Measurements from ENCODE around the gene TTC16. TPM values are rescaled to one million over a fixed set of nuclear protein-coding genes. Genes with fewer than 3 reads are reported as not detected.

The TTC16 gene
- total and polyA plus RNA-seq, 2 donors (not counting 1 experiment from before 2014, with no cell fraction given), result under 0.01 TPM; not detected in 1

DNA sequence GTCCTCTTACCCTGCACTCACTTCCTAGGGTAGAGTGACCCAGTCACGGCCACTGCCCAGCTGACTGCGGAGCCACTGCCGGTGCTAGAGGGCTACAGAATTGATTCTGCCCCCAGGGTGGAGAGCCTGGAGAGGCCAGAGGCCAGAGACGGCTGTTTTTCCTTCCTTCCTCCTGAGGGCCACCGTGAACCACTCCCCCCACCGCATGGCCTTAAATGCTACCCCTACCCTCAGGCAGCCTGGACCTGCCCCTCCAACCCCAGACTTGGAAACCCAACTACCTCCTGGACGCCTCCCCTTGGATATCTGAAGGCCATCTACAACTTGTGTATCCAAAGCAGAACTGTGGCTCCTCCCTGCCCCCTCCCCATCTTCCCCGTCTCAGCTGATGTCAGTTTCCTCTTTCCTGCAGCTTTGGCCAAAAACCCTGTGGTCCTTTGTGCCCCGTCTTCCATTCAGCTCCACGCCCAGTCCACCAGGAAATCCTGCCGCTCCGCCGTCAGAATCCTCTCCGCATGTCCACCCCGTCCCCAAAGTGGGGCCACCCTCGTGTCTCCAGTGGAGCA is 46.3 kb downstream of the TTC16 start:
- TF ChIP-seq, protein P1, sequence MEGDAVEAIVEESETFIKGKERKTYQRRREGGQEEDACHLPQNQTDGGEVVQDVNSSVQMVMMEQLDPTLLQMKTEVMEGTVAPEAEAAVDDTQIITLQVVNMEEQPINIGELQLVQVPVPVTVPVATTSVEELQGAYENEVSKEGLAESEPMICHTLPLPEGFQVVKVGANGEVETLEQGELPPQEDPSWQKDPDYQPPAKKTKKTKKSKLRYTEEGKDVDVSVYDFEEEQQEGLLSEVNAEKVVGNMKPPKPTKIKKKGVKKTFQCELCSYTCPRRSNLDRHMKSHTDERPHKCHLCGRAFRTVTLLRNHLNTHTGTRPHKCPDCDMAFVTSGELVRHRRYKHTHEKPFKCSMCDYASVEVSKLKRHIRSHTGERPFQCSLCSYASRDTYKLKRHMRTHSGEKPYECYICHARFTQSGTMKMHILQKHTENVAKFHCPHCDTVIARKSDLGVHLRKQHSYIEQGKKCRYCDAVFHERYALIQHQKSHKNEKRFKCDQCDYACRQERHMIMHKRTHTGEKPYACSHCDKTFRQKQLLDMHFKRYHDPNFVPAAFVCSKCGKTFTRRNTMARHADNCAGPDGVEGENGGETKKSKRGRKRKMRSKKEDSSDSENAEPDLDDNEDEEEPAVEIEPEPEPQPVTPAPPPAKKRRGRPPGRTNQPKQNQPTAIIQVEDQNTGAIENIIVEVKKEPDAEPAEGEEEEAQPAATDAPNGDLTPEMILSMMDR (conservative IDR thresholded peaks at IDR 0.05 in 1 of 2, IDR thresholded peaks at IDR 0.05 in 1 of 2; ENCODE audit: low read depth in 1 of 2, low read length in 2 of 2), result no peak
- TF ChIP-seq EZH2 (IDR thresholded peaks at IDR 0.05; ENCODE audit: low read length, missing control alignments), result no peak
- Histone ChIP-seq H4K20me1 (ENCODE audit: control insufficient read depth, extremely low read depth, insufficient read depth, low read length) (no peaks in the 10 kb centered on the region), H3K4me2 (ENCODE audit: extremely low read depth, insufficient read depth, low read length) (no peak overlapping the region)

DNA sequence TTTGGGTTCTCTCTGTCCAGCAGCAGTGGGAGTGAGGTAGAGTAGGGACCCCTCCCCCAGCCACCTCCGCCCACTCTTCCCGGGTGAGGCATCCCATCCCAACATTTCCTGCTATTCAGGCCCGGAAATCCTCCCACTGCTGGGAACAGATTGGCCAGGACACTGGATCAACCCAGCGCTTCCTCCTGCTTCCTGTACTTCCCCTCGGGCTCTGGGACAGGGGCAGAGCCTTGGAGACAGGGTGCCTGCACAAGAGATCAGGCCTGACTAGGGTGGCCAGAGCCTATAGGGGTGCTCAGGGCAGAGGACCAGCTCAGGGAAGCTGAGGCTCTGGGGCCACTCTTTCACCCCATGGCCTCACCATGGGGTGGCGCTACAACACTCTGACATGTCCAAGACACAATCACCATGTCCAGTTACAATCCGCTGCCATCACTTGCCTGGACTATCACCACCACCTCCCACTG is 48.1 kb downstream of the TTC16 start:
- TF ChIP-seq, protein P1 (conservative IDR thresholded peaks at IDR 0.05 in 1 of 2, IDR thresholded peaks at IDR 0.05 in 1 of 2; ENCODE audit: low read depth in 1 of 2, low read length in 2 of 2), result peak; percentile 3 to 21
- no peak for TF ChIP-seq EZH2 (IDR thresholded peaks at IDR 0.05; ENCODE audit: low read length, missing control alignments)
- H3K27me3 ChIP-seq (ENCODE audit: control insufficient read depth, insufficient read depth, low read length), result peaks cover 10% of the 10 kb centered on the region
- no peak overlapping the region for H3K4me3 ChIP-seq (replicated peaks in 1 of 4; ENCODE audit: control extremely low read depth in 1 of 4, insufficient read depth in 1 of 4, low read depth in 3 of 4, low read length in 4 of 4)
- no peak overlapping the region for H3K27ac ChIP-seq (ENCODE audit: insufficient read depth, low read length)
- no peaks in the 10 kb centered on the region for H3K9me3 ChIP-seq (ENCODE audit: control insufficient read depth, insufficient read depth, low read depth, low read length)
- H3K4me2 ChIP-seq (ENCODE audit: extremely low read depth, insufficient read depth, low read length), result no peak overlapping the region
- no peaks in the 10 kb centered on the region for H4K20me1 ChIP-seq (ENCODE audit: control insufficient read depth, extremely low read depth, insufficient read depth, low read length)
- H3K4me1 ChIP-seq (ENCODE audit: control insufficient read depth, extremely low read depth, insufficient read depth, low read length), result peaks cover 9% of the 10 kb centered on the region
- no peaks in the 10 kb centered on the region for H3K36me3 ChIP-seq (ENCODE audit: control insufficient read depth, insufficient read depth, low read length)
- H3K79me2 ChIP-seq (ENCODE audit: control insufficient read depth, insufficient read depth, low read length), result no peaks in the 10 kb centered on the region
- H2AFZ ChIP-seq (ENCODE audit: low read length), result no peak overlapping the region
- no peak overlapping the region for H3K9ac ChIP-seq (ENCODE audit: insufficient read depth, low read length)
- no peak for DNase-seq (ENCODE audit: low read depth in 2 of 2)

More for the DNA sequence above, 46.3 kb downstream of the TTC16 start:
- Histone ChIP-seq H3K79me2 (ENCODE audit: control insufficient read depth, insufficient read depth, low read length) (no peaks in the 10 kb centered on the region), H3K9me3 (ENCODE audit: control insufficient read depth, insufficient read depth, low read depth, low read length) (no peaks in the 10 kb centered on the region), H3K9ac (ENCODE audit: insufficient read depth, low read length) (no peak overlapping the region), H3K27ac (ENCODE audit: insufficient read depth, low read length) (no peak overlapping the region), H3K4me3 (replicated peaks in 1 of 4; ENCODE audit: control extremely low read depth in 1 of 4, insufficient read depth in 1 of 4, low read depth in 3 of 4, low read length in 4 of 4) (no peak overlapping the region), H3K36me3 (ENCODE audit: control insufficient read depth, insufficient read depth, low read length) (no peaks in the 10 kb centered on the region), H3K27me3 (ENCODE audit: control insufficient read depth, insufficient read depth, low read length) (peaks cover 10% of the 10 kb centered on the region), H3K4me1 (ENCODE audit: control insufficient read depth, extremely low read depth, insufficient read depth, low read length) (peaks cover under 1% of the 10 kb centered on the region), H2AFZ (ENCODE audit: low read length) (no peak overlapping the region)
- no peak for DNase-seq (ENCODE audit: low read depth in 2 of 2)

DNA sequence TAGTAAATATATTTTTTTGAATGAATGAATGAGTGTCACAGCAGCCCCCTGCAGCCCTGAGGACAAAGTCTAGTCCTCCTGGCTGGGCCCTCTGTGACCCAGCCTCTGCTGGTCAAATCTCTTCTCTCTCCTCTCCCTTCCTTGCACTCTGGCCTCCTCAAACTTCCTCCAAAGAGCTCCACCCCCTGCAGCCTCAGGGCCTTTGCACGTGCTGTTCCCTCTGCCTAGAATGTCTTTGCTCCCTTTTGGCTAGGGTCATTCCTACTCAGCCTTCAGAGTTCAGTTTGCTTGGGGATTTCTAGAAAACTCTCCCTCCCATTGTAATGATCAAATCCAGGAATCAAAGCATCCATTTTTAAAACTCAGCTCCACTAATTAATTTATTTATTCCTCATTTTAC is 49.5 kb downstream of the TTC16 start:
- TF ChIP-seq, protein P1 (conservative IDR thresholded peaks at IDR 0.05 in 1 of 2, IDR thresholded peaks at IDR 0.05 in 1 of 2; ENCODE audit: low read depth in 1 of 2, low read length in 2 of 2), result no peak
- no peak for TF ChIP-seq EZH2 (IDR thresholded peaks at IDR 0.05; ENCODE audit: low read length, missing control alignments)
- Histone ChIP-seq H3K79me2 (ENCODE audit: control insufficient read depth, insufficient read depth, low read length) (no peaks in the 10 kb centered on the region), H3K27ac (ENCODE audit: insufficient read depth, low read length) (no peak overlapping the region), H4K20me1 (ENCODE audit: control insufficient read depth, extremely low read depth, insufficient read depth, low read length) (no peaks in the 10 kb centered on the region), H3K4me2 (ENCODE audit: extremely low read depth, insufficient read depth, low read length) (no peak overlapping the region), H2AFZ (ENCODE audit: low read length) (no peak overlapping the region), H3K9me3 (ENCODE audit: control insufficient read depth, insufficient read depth, low read depth, low read length) (no peaks in the 10 kb centered on the region), H3K27me3 (ENCODE audit: control insufficient read depth, insufficient read depth, low read length) (peaks cover 10% of the 10 kb centered on the region), H3K4me1 (ENCODE audit: control insufficient read depth, extremely low read depth, insufficient read depth, low read length) (peaks cover 9% of the 10 kb centered on the region), H3K36me3 (ENCODE audit: control insufficient read depth, insufficient read depth, low read length) (no peaks in the 10 kb centered on the region), H3K9ac (ENCODE audit: insufficient read depth, low read length) (no peak overlapping the region), H3K4me3 (replicated peaks in 1 of 4; ENCODE audit: control extremely low read depth in 1 of 4, insufficient read depth in 1 of 4, low read depth in 3 of 4, low read length in 4 of 4) (no peak overlapping the region)
- DNase-seq (ENCODE audit: low read depth in 2 of 2), result no peak

All from fibroblast of lung (primary cell).